K562 (cell line): Measurements from ENCODE around the gene RSF1. TPM values are rescaled to one million over a fixed set of nuclear protein-coding genes. Genes with fewer than 3 reads are reported as not detected.

Experiments
- ATAC-seq: fragments of 200-7000 bp; cut with Tn5 transposase; 3 replicates; pipeline ENCODE4 v1.9.1; 2020; ENCODE audit warnings: moderate library complexity
- BruUV-seq: library from RNA; stranded (reverse); fragments of 400-500 nt; replicated peaks from 2 replicates; lab custom pipeline; 2021; lab: Mats Ljungman, UMichigan
- CTCF ChIA-PET: fragments of 300-600 bp; formaldehyde crosslinking; extraction: SDS; loops from one replicate; lab custom pipeline; 2021; ENCODE audit warnings: low intra/inter-chr PET ratio; lab: Yijun Ruan, JAX
- POLR2A ChIA-PET: fragments of 300-600, 350-650 bp; sonication (Branson Sonifier 250); formaldehyde crosslinking; extraction: SDS; loops from one replicate; lab custom pipeline; 2021; ENCODE audit warnings: antibody characterized with exemption, inconsistent platforms; lab: Yijun Ruan, JAX
- DNase-seq, 4 experiments: peaks; one replicate each; pipeline versions ENCODE4 v3.0.0 to v3.0.0-alpha.2; 2011 to 2018; ENCODE audit warnings: low spot score in 3 of 4, mixed read lengths in 3 of 4; ENCODE audit errors: extremely low read depth in 1 of 4
- FAIRE-seq: peaks from 2 replicates; lab custom pipeline; 2011; peaks lifted over from hg19 to GRCh38; lab: Jason Lieb, UNC
- H2AFZ ChIP-seq: 2 replicates; pipeline ENCODE4 v1.6.0; 2011; ENCODE audit warnings: low read depth, low read length, control low read depth, inconsistent platforms
- H3K27ac ChIP-seq: fragments of 200-600 bp; 3 replicates; pipeline ENCODE4 v1.8.0; 2011; ENCODE audit warnings: low read depth, mild to moderate bottlenecking, control low read depth, inconsistent platforms, low read length, moderate library complexity, mixed read lengths; ENCODE audit errors: extremely low read depth
- H3K27me3 ChIP-seq, 2 experiments: fragments of 300-600 bp in 1 of 2; 2 replicates in 1 of 2; 3 replicates in 1 of 2; pipeline versions ENCODE4 v1.6.0 to v1.8.0; 2011; ENCODE audit warnings: inconsistent platforms in 2 of 2, low read length in 2 of 2, mild to moderate bottlenecking in 1 of 2, mixed read lengths in 1 of 2, moderate library complexity in 1 of 2; ENCODE audit not compliant: control insufficient read depth in 2 of 2, insufficient read depth in 2 of 2
- H3K36me3 ChIP-seq: fragments of 300-600 bp; 3 replicates; pipeline ENCODE4 v1.8.0; 2011; ENCODE audit warnings: mild to moderate bottlenecking, low read length, inconsistent platforms; ENCODE audit not compliant: control insufficient read depth, insufficient read depth
- H3K4me1 ChIP-seq, 2 experiments: fragments of 200-600 bp in 1 of 2; replicated peaks in 1 of 2; 2 replicates in 1 of 2; 3 replicates in 1 of 2; pipeline versions ENCODE4 v1.5.1 to v1.8.0; 2011; ENCODE audit warnings: inconsistent platforms in 2 of 2, low read length in 2 of 2, mild to moderate bottlenecking in 1 of 2, mixed read lengths in 1 of 2, moderate library complexity in 1 of 2; ENCODE audit not compliant: control insufficient read depth in 2 of 2, insufficient read depth in 2 of 2
- H3K4me2 ChIP-seq: 2 replicates; pipeline ENCODE4 v1.6.1; 2011; ENCODE audit warnings: low read length, control low read depth, inconsistent platforms, mixed read lengths; ENCODE audit not compliant: insufficient read depth
- H3K4me3 ChIP-seq: fragments of 200-600 bp; sonication (generic), shearing (Covaris generic); 2 replicates; pipeline ENCODE4 v1.5.1; 2016; ENCODE audit warnings: control low read depth, inconsistent platforms
- H3K79me2 ChIP-seq: fragments of 200-600 bp; 3 replicates; pipeline ENCODE4 v1.8.0; 2011; ENCODE audit warnings: low read length, inconsistent platforms; ENCODE audit not compliant: control insufficient read depth, insufficient read depth
- H3K9ac ChIP-seq, 2 experiments: 2 replicates each; pipeline versions ENCODE4 v1.6.0 to v1.6.1; 2011; ENCODE audit warnings: low read depth in 2 of 2, low read length in 2 of 2, control low read depth in 1 of 2, inconsistent platforms in 1 of 2, mild to moderate bottlenecking in 1 of 2, mixed read lengths in 1 of 2; ENCODE audit not compliant: insufficient read depth in 1 of 2
- H3K9me1 ChIP-seq: one replicate; pipeline ENCODE4 v1.6.0; 2011; ENCODE audit warnings: inconsistent platforms, mild to moderate bottlenecking, low read length, moderate library complexity; ENCODE audit not compliant: control insufficient read depth, insufficient read depth
- H3K9me3 ChIP-seq: replicated peaks from 2 replicates; pipeline ENCODE4 v1.5.1; 2011; ENCODE audit warnings: low read depth, low read length, inconsistent platforms; ENCODE audit not compliant: control insufficient read depth, insufficient read depth
- H4K20me1 ChIP-seq: replicated peaks from 2 replicates; pipeline ENCODE4 v1.6.1; 2011; ENCODE audit warnings: low read length, inconsistent platforms, mixed read lengths; ENCODE audit not compliant: control insufficient read depth, insufficient read depth
- BCL6 ChIP-seq: fragments of 250-450 bp; sonication (Bioruptor Pico); IDR thresholded peaks from 2 replicates; pipeline ENCODE4 v1.4.0; 2020
- CBX2 ChIP-seq: fragments of 200-600 bp; sonication (generic); IDR thresholded peaks from one replicate; pipeline ENCODE4 v1.6.1; 2012; ENCODE audit warnings: mild to moderate bottlenecking, low read length, inconsistent platforms; ENCODE audit not compliant: insufficient read depth, poor library complexity, severe bottlenecking
- CBX3 ChIP-seq, 2 experiments: IDR thresholded peaks; 1 replicate in 1 of 2; 2 replicates in 1 of 2; pipeline ENCODE4 v1.6.1; 2012; ENCODE audit warnings: inconsistent platforms in 2 of 2, low read length in 2 of 2, borderline replicate concordance in 1 of 2, control low read depth in 1 of 2
- HLTF ChIP-seq: fragments of 450-650 bp; IDR thresholded peaks from 2 replicates; pipeline ENCODE4 v1.6.1; 2016
- L3MBTL2 ChIP-seq: fragments of 450-650 bp; IDR thresholded peaks from 2 replicates; pipeline ENCODE4 v1.6.1; 2016; ENCODE audit warnings: mild to moderate bottlenecking, moderate library complexity
- PHF20 ChIP-seq: fragments of 450-650 bp; IDR thresholded peaks from 2 replicates; pipeline ENCODE4 v1.6.1; 2018; ENCODE audit not compliant: partially characterized antibody
- PML ChIP-seq: IDR thresholded peaks from 2 replicates; pipeline ENCODE4 v1.6.1; 2012; ENCODE audit warnings: low read length, inconsistent platforms
- PURB ChIP-seq: sonication (generic); formaldehyde crosslinking; IDR thresholded peaks from 2 replicates; pipeline ENCODE4 v1.9.0; 2021; ENCODE audit warnings: low read depth, mild to moderate bottlenecking, missing genetic modification reagents
- RB1 ChIP-seq: fragments of 450-650 bp; IDR thresholded peaks from 2 replicates; pipeline ENCODE4 v1.6.1; 2017; ENCODE audit warnings: low read depth, mild to moderate bottlenecking
- TBL1XR1 ChIP-seq, 2 experiments: IDR thresholded peaks; 2 replicates each; pipeline ENCODE4 v1.6.1; 2012; ENCODE audit warnings: improper control_type of control experiment in 2 of 2, low read length in 2 of 2, mild to moderate bottlenecking in 1 of 2
- TCF3 ChIP-seq: sonication (generic); formaldehyde crosslinking; IDR thresholded peaks from 2 replicates; pipeline ENCODE4 v1.4.0; 2020; ENCODE audit warnings: mild to moderate bottlenecking, missing genetic modification reagents
- ZFPM2 ChIP-seq: fragments of 250-450 bp; sonication (Bioruptor Pico); IDR thresholded peaks from 2 replicates; pipeline ENCODE4 v1.5.1; 2022; ENCODE audit warnings: mild to moderate bottlenecking
- ZKSCAN8 ChIP-seq: fragments of 200-800 bp; sonication (Bioruptor generic); IDR thresholded peaks from 2 replicates; pipeline ENCODE4 v1.6.1; 2016; ENCODE audit warnings: missing genetic modification characterization, missing compliant biosample characterization
- ZNF324 ChIP-seq: fragments of 250-450 bp; sonication (Bioruptor Pico); IDR thresholded peaks from 2 replicates; pipeline ENCODE4 v1.4.0; 2020; ENCODE audit warnings: mild to moderate bottlenecking
- ZNF75A ChIP-seq: fragments of 450-650 bp; formaldehyde crosslinking; IDR thresholded peaks from 2 replicates; pipeline ENCODE4 v1.4.0; 2020; ENCODE audit warnings: mild to moderate bottlenecking
- WGBS: fragments of 100-300 bp; shearing (Covaris generic); methylation state at CpG from one replicate; pipeline ENCODE4 v1.1.6; 2016; ENCODE audit warnings: low coverage, mixed read lengths; ENCODE audit not compliant: insufficient coverage; ENCODE audit errors: missing lambda C conversion rate; 5-methylcytosine and 5-hydroxymethylcytosine counted together
- in situ Hi-C: fragments of 300-500 bp; cut with MboI; formaldehyde crosslinking; loops from 4 replicates; pipeline ENCODE4 v1.15.0; 2018; ENCODE audit warnings: inconsistent platforms, mixed read lengths
- intact Hi-C: fragments of 100-400 bp; cut with micrococcal nuclease; formaldehyde crosslinking; loops from 2 replicates; pipeline ENCODE4 v1.14.2; 2022
- polyA plus RNA-seq, 8 experiments: library from polyadenylated mRNA; depleted of rRNA in 4 of 8; stranded (reverse) in 5 of 8; unstranded in 3 of 8; fragments of >200 nt; fragmentation: Nextera tagmentation in 2 of 8; fragmentation: Illumina TruSeq in 1 of 8; extraction: Ambion mirVana in 2 of 8; extraction: Trizol in 1 of 8; gene quantifications; 2 replicates each; pipeline versions ENCODE4 v1.2.1 to v1.2.3, GENCODE V29; 2011 to 2014; ENCODE audit warnings: inconsistent platforms in 1 of 8, missing spikeins in 1 of 8
- total RNA-seq, 7 experiments: library from RNA; depleted of rRNA in 6 of 7; stranded (reverse); fragments of >200 nt in 6 of 7; fragmentation: Illumina TruSeq in 2 of 7; extraction: Trizol in 2 of 7; gene quantifications; 2 replicates each; pipeline versions ENCODE4 v1.2.1 to v1.2.3, GENCODE V29; 2011 to 2021; ENCODE audit warnings: low replicate concordance in 1 of 7
- TF ChIP-seq, protein P1 (sequence below): fragments of 250-450 bp; sonication (Bioruptor Pico); IDR thresholded peaks from 2 replicates; pipeline ENCODE4 v1.4.0; 2020

Gene RSF1
- total and polyA plus RNA-seq, 9 of the 15 experiments (the other 6 are each of a cell fraction or from before 2014, with no cell fraction given), result 9.7 to 63.6 (median 42.8) TPM

DNA sequence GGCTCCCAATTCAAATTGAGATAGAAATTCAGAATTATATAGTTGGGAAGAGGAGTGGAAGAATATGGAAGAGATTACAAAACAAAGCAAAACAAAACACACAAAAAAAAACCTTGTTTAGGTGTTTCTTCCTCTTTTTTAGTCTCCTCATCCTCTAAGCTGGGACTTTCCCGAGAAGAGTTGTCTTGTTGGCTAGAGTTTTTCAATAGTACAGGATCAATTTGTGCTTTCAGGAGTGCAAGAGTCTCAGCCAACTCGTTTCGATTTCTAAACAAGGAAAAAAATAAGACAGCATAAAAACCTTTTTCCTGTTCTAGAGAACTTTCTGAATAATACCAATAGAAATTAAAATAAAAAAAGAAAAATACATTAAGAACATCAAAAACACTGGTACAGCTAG is 95.1 kb downstream of the RSF1 start:
- H3K9me3 ChIP-seq, result no peaks in the 10 kb centered on the region
- H4K20me1 ChIP-seq, result no peaks in the 10 kb centered on the region
- no peaks in the 10 kb centered on the region for H3K27me3 ChIP-seq
- CTCF ChIA-PET, result no interaction called here
- no TSS peak for BruUV-seq
- no peaks in the 10 kb centered on the region for H3K9me1 ChIP-seq
- no peak for FAIRE-seq
- no peak for TF ChIP-seq L3MBTL2
- TF ChIP-seq ZNF75A, result no peak
- TF ChIP-seq RB1, result no peak
- no peak for TF ChIP-seq BCL6 (CRISPR knock-in tag)
- no peak for TF ChIP-seq CBX3 (IDR thresholded peaks at IDR 0.05; ENCODE audit: borderline replicate concordance in 1 of 2, low read length in 2 of 2)
- TF ChIP-seq ZNF324 (CRISPR knock-in tag), result no peak
- no peak for TF ChIP-seq ZKSCAN8
- no peak for TF ChIP-seq ZFPM2 (CRISPR knock-in tag)
- no peak for TF ChIP-seq TCF3
- no peak for TF ChIP-seq PURB
- no peak for TF ChIP-seq TBL1XR1 (IDR thresholded peaks at IDR 0.05; ENCODE audit: low read length in 2 of 2)
- TF ChIP-seq PML, result no peak
- no peak for TF ChIP-seq CBX2
- TF ChIP-seq, protein P1, sequence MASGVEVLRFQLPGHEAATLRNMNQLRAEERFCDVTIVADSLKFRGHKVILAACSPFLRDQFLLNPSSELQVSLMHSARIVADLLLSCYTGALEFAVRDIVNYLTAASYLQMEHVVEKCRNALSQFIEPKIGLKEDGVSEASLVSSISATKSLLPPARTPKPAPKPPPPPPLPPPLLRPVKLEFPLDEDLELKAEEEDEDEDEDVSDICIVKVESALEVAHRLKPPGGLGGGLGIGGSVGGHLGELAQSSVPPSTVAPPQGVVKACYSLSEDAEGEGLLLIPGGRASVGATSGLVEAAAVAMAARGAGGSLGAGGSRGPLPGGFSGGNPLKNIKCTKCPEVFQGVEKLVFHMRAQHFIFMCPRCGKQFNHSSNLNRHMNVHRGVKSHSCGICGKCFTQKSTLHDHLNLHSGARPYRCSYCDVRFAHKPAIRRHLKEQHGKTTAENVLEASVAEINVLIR, result no peak
- TF ChIP-seq HLTF, result no peak
- TF ChIP-seq PHF20, result no peak
- TF ChIP-seq, all 486 proteins: peak for 0
- peaks cover 25% of the 10 kb centered on the region; the same call in 2 of the 3 replicates for H3K36me3 ChIP-seq
- no peak overlapping the region for H3K27ac ChIP-seq
- in situ Hi-C loops (no loop called here), intact Hi-C loops (no loop called here)
- no peak overlapping the region for H3K4me2 ChIP-seq
- ATAC-seq (no peak), DNase-seq (no peak)
- 73% methylated on average over 3 of the region's 3 CpGs for WGBS
- H3K79me2 ChIP-seq, result no peaks in the 10 kb centered on the region
- no peak overlapping the region for H3K9ac ChIP-seq
- POLR2A ChIA-PET, result interaction anchor here (0.8 kb wide), 1 partner anchor 14 kb away, joined by 3 read pairs; no protein-coding TSS in a partner anchor
- H2AFZ ChIP-seq, result no peak overlapping the region
- no peak overlapping the region for H3K4me3 ChIP-seq
- H3K4me1 ChIP-seq, result no peaks in the 10 kb centered on the region
